Measurements from ENCODE around the gene TLN1. TPM values are rescaled to one million over a fixed set of nuclear protein-coding genes. Genes with fewer than 3 reads are reported as not detected.

Gene TLN1
- total and polyA plus RNA-seq, 2 of the 8 experiments (the other 6 are each of a cell fraction or from before 2014, with no cell fraction given), result 28.1 to 90.1 TPM

DNA sequence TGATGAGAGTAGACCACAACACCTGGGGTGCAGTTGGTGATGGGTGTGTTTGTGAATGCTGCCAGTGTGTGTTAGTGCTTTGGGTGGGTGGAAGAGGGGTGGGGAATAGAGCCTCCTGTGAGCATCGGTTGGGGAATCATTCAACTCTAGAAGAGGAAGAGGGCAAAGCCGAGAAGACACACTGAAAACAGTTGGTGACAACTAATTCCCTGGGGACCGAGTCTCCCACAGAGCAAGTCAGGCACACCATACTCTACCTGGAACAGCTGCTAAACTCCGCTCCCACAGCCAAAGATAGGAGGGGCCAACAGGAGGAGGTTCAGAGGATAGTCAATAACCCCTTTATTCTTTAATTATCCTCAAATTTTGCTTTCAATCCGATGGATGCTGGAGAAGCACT is 65.4 kb downstream of the TLN1 start (continued):
- TF ChIP-seq, protein P1, sequence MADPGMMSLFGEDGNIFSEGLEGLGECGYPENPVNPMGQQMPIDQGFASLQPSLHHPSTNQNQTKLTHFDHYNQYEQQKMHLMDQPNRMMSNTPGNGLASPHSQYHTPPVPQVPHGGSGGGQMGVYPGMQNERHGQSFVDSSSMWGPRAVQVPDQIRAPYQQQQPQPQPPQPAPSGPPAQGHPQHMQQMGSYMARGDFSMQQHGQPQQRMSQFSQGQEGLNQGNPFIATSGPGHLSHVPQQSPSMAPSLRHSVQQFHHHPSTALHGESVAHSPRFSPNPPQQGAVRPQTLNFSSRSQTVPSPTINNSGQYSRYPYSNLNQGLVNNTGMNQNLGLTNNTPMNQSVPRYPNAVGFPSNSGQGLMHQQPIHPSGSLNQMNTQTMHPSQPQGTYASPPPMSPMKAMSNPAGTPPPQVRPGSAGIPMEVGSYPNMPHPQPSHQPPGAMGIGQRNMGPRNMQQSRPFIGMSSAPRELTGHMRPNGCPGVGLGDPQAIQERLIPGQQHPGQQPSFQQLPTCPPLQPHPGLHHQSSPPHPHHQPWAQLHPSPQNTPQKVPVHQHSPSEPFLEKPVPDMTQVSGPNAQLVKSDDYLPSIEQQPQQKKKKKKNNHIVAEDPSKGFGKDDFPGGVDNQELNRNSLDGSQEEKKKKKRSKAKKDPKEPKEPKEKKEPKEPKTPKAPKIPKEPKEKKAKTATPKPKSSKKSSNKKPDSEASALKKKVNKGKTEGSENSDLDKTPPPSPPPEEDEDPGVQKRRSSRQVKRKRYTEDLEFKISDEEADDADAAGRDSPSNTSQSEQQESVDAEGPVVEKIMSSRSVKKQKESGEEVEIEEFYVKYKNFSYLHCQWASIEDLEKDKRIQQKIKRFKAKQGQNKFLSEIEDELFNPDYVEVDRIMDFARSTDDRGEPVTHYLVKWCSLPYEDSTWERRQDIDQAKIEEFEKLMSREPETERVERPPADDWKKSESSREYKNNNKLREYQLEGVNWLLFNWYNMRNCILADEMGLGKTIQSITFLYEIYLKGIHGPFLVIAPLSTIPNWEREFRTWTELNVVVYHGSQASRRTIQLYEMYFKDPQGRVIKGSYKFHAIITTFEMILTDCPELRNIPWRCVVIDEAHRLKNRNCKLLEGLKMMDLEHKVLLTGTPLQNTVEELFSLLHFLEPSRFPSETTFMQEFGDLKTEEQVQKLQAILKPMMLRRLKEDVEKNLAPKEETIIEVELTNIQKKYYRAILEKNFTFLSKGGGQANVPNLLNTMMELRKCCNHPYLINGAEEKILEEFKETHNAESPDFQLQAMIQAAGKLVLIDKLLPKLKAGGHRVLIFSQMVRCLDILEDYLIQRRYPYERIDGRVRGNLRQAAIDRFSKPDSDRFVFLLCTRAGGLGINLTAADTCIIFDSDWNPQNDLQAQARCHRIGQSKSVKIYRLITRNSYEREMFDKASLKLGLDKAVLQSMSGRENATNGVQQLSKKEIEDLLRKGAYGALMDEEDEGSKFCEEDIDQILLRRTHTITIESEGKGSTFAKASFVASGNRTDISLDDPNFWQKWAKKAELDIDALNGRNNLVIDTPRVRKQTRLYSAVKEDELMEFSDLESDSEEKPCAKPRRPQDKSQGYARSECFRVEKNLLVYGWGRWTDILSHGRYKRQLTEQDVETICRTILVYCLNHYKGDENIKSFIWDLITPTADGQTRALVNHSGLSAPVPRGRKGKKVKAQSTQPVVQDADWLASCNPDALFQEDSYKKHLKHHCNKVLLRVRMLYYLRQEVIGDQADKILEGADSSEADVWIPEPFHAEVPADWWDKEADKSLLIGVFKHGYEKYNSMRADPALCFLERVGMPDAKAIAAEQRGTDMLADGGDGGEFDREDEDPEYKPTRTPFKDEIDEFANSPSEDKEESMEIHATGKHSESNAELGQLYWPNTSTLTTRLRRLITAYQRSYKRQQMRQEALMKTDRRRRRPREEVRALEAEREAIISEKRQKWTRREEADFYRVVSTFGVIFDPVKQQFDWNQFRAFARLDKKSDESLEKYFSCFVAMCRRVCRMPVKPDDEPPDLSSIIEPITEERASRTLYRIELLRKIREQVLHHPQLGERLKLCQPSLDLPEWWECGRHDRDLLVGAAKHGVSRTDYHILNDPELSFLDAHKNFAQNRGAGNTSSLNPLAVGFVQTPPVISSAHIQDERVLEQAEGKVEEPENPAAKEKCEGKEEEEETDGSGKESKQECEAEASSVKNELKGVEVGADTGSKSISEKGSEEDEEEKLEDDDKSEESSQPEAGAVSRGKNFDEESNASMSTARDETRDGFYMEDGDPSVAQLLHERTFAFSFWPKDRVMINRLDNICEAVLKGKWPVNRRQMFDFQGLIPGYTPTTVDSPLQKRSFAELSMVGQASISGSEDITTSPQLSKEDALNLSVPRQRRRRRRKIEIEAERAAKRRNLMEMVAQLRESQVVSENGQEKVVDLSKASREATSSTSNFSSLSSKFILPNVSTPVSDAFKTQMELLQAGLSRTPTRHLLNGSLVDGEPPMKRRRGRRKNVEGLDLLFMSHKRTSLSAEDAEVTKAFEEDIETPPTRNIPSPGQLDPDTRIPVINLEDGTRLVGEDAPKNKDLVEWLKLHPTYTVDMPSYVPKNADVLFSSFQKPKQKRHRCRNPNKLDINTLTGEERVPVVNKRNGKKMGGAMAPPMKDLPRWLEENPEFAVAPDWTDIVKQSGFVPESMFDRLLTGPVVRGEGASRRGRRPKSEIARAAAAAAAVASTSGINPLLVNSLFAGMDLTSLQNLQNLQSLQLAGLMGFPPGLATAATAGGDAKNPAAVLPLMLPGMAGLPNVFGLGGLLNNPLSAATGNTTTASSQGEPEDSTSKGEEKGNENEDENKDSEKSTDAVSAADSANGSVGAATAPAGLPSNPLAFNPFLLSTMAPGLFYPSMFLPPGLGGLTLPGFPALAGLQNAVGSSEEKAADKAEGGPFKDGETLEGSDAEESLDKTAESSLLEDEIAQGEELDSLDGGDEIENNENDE (IDR thresholded peaks at IDR 0.05; ENCODE audit: insufficient replicate concordance, low read length), result no peak
- no peak for TF ChIP-seq SP4 (IDR thresholded peaks at IDR 0.05; ENCODE audit: low read length)
- TF ChIP-seq CREB1 (IDR thresholded peaks at IDR 0.05), result no peak
- TF ChIP-seq TCF12 (IDR thresholded peaks at IDR 0.05; ENCODE audit: low read depth, low read length), result no peak
